ENCODE measurements around the gene TNKS1BP1. TPM values are rescaled to one million over a fixed set of nuclear protein-coding genes. Genes with fewer than 3 reads are reported as not detected.
A peak's percentile ranks its signal among the peaks of the same experiment; 100 is the strongest.

Gene TNKS1BP1
- total RNA-seq, 1 donor from 2014 or later = 32.6 TPM

- H3K27me3 ChIP-seq (ENCODE audit: low read depth) = no peaks in the 10 kb centered on the region
- intact Hi-C loops (cut with micrococcal nuclease) = no loop called here
- peaks cover 44% of the 10 kb centered on the region for H3K36me3 ChIP-seq
- peaks cover 91% of the 10 kb centered on the region for H3K4me1 ChIP-seq
- H3K4me3 ChIP-seq = peak overlapping the region; percentile 86
- DNase-seq = peak; percentile 89
- no peaks in the 10 kb centered on the region for H3K9me3 ChIP-seq (replicated peaks)
- TF ChIP-seq CTCF (IDR thresholded peaks at IDR 0.05; ENCODE audit: borderline replicate concordance) = no peak
- H3K27ac ChIP-seq (replicated peaks) = peak overlapping the region; percentile 97
These were observed 2.2 kb downstream of the TNKS1BP1 start for GRCh38 chr11:57322256-57323166.

- TF ChIP-seq CTCF (IDR thresholded peaks at IDR 0.05; ENCODE audit: borderline replicate concordance) = no peak
- H3K36me3 ChIP-seq = peaks cover 44% of the 10 kb centered on the region
- peaks cover 95% of the 10 kb centered on the region for H3K4me1 ChIP-seq
- DNase-seq = no peak
- H3K4me3 ChIP-seq = peak overlapping the region; percentile 86
- intact Hi-C loops (cut with micrococcal nuclease) = no loop called here
- H3K27me3 ChIP-seq (ENCODE audit: low read depth) = no peaks in the 10 kb centered on the region
- peak overlapping the region; percentile 97 for H3K27ac ChIP-seq (replicated peaks)
- no peaks in the 10 kb centered on the region for H3K9me3 ChIP-seq (replicated peaks)
These were observed 3.1 kb downstream of the TNKS1BP1 start for GRCh38 chr11:57321388-57322255.

DNA sequence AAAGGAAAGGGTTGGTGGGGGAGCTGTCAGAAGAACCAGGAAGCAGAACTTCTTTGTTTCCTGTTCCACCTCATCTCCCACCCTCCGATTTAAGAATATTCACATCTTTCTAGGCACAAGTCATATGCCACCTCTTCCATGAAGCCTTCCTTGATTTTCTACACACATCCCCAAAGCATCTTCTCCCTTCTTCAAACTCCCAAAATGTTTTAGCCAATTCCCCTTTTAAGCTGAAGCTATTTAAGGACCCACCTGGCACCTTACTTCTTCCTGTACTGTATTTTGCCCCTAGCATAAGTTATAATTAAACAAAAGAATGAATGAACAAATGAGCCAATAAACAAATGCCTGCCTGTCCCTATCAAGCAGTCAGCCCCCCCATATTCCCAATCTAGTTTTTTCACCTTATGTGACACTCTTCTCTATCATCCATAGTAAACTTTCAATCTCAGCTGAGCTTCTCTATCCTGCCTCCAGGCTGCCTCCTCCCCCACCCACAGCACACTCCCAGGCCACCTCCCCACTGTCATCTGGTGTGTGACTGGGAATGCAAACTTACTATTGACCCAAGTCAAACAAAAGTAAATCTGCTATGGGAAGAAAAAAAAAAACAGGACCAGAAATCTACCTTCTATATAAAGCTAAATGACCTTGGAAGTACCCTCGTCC lies 3.9 kb downstream of the TNKS1BP1 start:
- Histone ChIP-seq H3K27ac (replicated peaks) (peak overlapping the region; percentile 97), H3K27me3 (ENCODE audit: low read depth) (no peaks in the 10 kb centered on the region), H3K4me3 (peak overlapping the region; percentile 86), H3K36me3 (peaks cover 49% of the 10 kb centered on the region), H3K4me1 (peaks cover 95% of the 10 kb centered on the region), H3K9me3 (replicated peaks) (no peaks in the 10 kb centered on the region)
- intact Hi-C loops (cut with micrococcal nuclease) = no loop called here
- DNase-seq = no peak
- TF ChIP-seq CTCF (IDR thresholded peaks at IDR 0.05; ENCODE audit: borderline replicate concordance) = no peak

GRCh38 chr11:57320067-57320718 lies 4.6 kb downstream of the TNKS1BP1 start:
- peak overlapping the region; percentile 86 for H3K4me3 ChIP-seq
- peak overlapping the region; percentile 97 for H3K27ac ChIP-seq (replicated peaks)
- intact Hi-C loops (cut with micrococcal nuclease) = no loop called here
- peaks cover 95% of the 10 kb centered on the region for H3K4me1 ChIP-seq
- no peak for DNase-seq
- H3K27me3 ChIP-seq (ENCODE audit: low read depth) = no peaks in the 10 kb centered on the region
- peaks cover 53% of the 10 kb centered on the region for H3K36me3 ChIP-seq
- no peaks in the 10 kb centered on the region for H3K9me3 ChIP-seq (replicated peaks)
- no peak for TF ChIP-seq CTCF (IDR thresholded peaks at IDR 0.05; ENCODE audit: borderline replicate concordance)

DNA sequence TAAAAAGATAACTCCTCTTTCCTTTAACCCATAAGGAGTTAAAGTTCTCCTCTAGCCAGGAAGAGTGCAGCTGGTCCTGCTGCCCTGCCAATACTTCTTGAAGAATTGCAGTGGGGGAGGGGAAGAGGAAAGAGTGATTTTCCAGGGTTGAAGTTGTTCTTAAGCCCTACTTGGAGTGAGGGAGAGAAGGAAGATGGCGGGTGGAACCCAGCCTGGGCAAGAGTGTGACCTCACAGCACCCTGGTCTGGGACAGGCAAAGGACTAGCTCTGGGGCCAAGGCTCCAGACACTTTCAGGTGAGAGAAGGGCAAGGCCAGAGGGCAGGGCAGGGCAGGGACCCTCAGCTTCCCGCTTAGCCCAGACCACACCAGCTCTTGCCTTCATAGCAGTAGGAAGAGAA lies 6.6 kb downstream of the TNKS1BP1 start:
- Histone ChIP-seq H3K36me3 (peaks cover 73% of the 10 kb centered on the region), H3K9me3 (replicated peaks) (no peaks in the 10 kb centered on the region), H3K27ac (replicated peaks) (peak overlapping the region; percentile 73), H3K27me3 (ENCODE audit: low read depth) (no peaks in the 10 kb centered on the region), H3K4me1 (peaks cover 99% of the 10 kb centered on the region), H3K4me3 (peak overlapping the region; percentile 39)
- intact Hi-C loops (cut with micrococcal nuclease) = no loop called here
- TF ChIP-seq CTCF (IDR thresholded peaks at IDR 0.05; ENCODE audit: borderline replicate concordance) = no peak
- DNase-seq = no peak

All from left ventricle myocardium inferior (tissue), 1 donor.